Measurements from ENCODE around the gene FARP2.

FARP2 gene

DNA sequence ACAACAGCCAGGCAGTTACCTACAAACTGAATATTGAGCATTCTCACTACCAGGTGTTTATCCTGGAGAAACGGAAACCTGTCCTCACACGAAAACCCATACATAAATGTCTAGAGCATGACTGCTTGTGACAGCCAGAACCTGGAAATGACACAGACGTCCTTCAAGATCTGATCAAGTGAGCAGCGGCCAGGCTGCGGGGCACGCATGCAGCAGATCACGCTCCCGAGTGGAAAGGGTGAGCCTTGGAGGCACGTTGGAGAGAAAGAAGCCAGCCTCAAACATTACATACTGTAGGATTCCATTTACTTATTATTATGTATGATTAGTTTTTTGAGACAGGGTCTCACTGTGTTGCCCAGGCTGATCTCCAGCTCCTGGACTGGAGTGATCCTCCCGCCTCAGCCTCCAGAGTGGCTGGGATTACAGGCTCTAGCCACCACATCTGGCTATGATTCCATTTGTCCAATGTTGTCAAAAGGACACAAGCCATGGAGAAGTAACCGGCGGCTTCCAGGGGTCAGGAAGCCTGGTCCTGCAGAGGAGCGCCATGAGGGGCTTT lies 175.2 kb downstream of the FARP2 start (continued):
- TF ChIP-seq ZBTB44 (tag by site-specific recombination; IDR thresholded peaks at IDR 0.05) (no peak), ZNF416 (tag by site-specific recombination; IDR thresholded peaks at IDR 0.05) (no peak), ZNF138 (tag by site-specific recombination; IDR thresholded peaks at IDR 0.05; ENCODE audit: borderline replicate concordance) (no peak), ZNF114 (tag by site-specific recombination; IDR thresholded peaks at IDR 0.05) (no peak), ZNF449 (tag by site-specific recombination; IDR thresholded peaks at IDR 0.05) (no peak), ZNF629 (tag by site-specific recombination; IDR thresholded peaks at IDR 0.05) (no peak)

- Histone ChIP-seq H3K4me3 (ENCODE audit: low read depth, low read length) (no peak overlapping the region), H3K9me3 (ENCODE audit: control insufficient read depth, insufficient read depth, low read depth, low read length) (no peaks in the 10 kb centered on the region), H3K36me3 (ENCODE audit: control insufficient read depth in 2 of 2, insufficient read depth in 1 of 2, low read length in 2 of 2) (no peaks in the 10 kb centered on the region), H3K4me1 (ENCODE audit: control insufficient read depth, insufficient read depth, low read length) (no peaks in the 10 kb centered on the region), H3K27ac (ENCODE audit: extremely low read depth, low read depth, low read length) (no peak overlapping the region)
- TF ChIP-seq, protein P1, sequence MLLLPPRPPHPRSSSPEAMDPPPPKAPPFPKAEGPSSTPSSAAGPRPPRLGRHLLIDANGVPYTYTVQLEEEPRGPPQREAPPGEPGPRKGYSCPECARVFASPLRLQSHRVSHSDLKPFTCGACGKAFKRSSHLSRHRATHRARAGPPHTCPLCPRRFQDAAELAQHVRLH (tag by site-specific recombination; IDR thresholded peaks at IDR 0.05): no peak
- no peak for TF ChIP-seq ZFP69B (tag by site-specific recombination; IDR thresholded peaks at IDR 0.05)
- TF ChIP-seq ZNF184 (tag by site-specific recombination; IDR thresholded peaks at IDR 0.05): no peak
- no peak for TF ChIP-seq ZNF221 (tag by site-specific recombination; IDR thresholded peaks at IDR 0.05; ENCODE audit: borderline replicate concordance)
- TF ChIP-seq HIC1 (tag by site-specific recombination; IDR thresholded peaks at IDR 0.05): no peak
- no peak for TF ChIP-seq ZFHX2 (tag by site-specific recombination; conservative IDR thresholded peaks at IDR 0.05)
- TF ChIP-seq, protein P2, sequence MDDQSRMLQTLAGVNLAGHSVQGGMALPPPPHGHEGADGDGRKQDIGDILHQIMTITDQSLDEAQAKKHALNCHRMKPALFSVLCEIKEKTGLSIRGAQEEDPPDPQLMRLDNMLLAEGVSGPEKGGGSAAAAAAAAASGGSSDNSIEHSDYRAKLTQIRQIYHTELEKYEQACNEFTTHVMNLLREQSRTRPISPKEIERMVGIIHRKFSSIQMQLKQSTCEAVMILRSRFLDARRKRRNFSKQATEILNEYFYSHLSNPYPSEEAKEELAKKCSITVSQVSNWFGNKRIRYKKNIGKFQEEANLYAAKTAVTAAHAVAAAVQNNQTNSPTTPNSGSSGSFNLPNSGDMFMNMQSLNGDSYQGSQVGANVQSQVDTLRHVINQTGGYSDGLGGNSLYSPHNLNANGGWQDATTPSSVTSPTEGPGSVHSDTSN (CRISPR knock-in tag; IDR thresholded peaks at IDR 0.05): no peak
- no peak for TF ChIP-seq ZNF626 (tag by site-specific recombination; IDR thresholded peaks at IDR 0.05)
- TF ChIP-seq OVOL3 (tag by site-specific recombination; IDR thresholded peaks at IDR 0.05): no peak
- no peak for TF ChIP-seq ZBTB21 (tag by site-specific recombination; IDR thresholded peaks at IDR 0.05)
- no peak for TF ChIP-seq SALL2 (tag by site-specific recombination; IDR thresholded peaks at IDR 0.05; ENCODE audit: borderline replicate concordance)
- TF ChIP-seq WT1 (tag by site-specific recombination; IDR thresholded peaks at IDR 0.05): no peak
- no peak for TF ChIP-seq ZSCAN30 (tag by site-specific recombination; IDR thresholded peaks at IDR 0.05)
- no peak for TF ChIP-seq ATF2 (tag by site-specific recombination; IDR thresholded peaks at IDR 0.05; ENCODE audit: low read depth)
- no peak for TF ChIP-seq ZBTB7A (tag by site-specific recombination; IDR thresholded peaks at IDR 0.05; ENCODE audit: low read depth)
- TF ChIP-seq ZNF660 (tag by site-specific recombination; IDR thresholded peaks at IDR 0.05): no peak
- no peak for TF ChIP-seq ZNF791 (tag by site-specific recombination; IDR thresholded peaks at IDR 0.05)
- no peak for TF ChIP-seq FEZF1 (tag by site-specific recombination; IDR thresholded peaks at IDR 0.05)
- TF ChIP-seq ZNF449 (tag by site-specific recombination; IDR thresholded peaks at IDR 0.05): no peak
- CTCF ChIA-PET: interaction anchor here (0.6 kb wide), 1 partner anchor 42 kb away, joined by 3 read pairs; no protein-coding TSS in a partner anchor
- POLR2A ChIA-PET: no interaction called here
Measured at GRCh38 chr2:241532168-241532567, 176.1 kb downstream of the FARP2 start.

Measured in HEK293 (cell line).